Pancreas (tissue), 10 donors: ENCODE data around the gene RIPK1. TPM values are rescaled to one million over a fixed set of nuclear protein-coding genes. Genes with fewer than 3 reads are reported as not detected.

ENCODE experiments used
- ATAC-seq, 4 donors: fragments of 200-7000 bp; cut with Tn5 transposase; one replicate each; pipeline versions ENCODE4 v1.8.0 to v1.9.1; 2020; ENCODE audit warnings: mild to moderate bottlenecking in 4 of 4, moderate library complexity in 4 of 4
- DNase-seq, 6 donors: peaks; one replicate each; pipeline ENCODE4 v3.0.0-alpha.2; 2020
- FAIRE-seq: peaks from 2 replicates; lab custom pipeline; 2012; peaks lifted over from hg19 to GRCh38; lab: Jason Lieb, UNC
- H3K27ac ChIP-seq, 4 donors: fragments of 200-600 bp; sonication (generic); 1 replicate in 3 of 4; 2 replicates in 1 of 4; pipeline versions ENCODE4 v1.5.0 to v1.8.0; 2020
- H3K27me3 ChIP-seq, 4 donors: fragments of 200-600 bp; one replicate each; pipeline ENCODE4 v1.8.0; 2021
- H3K36me3 ChIP-seq, 3 donors: fragments of 200-600 bp; sonication (generic) in 1 of 3; one replicate each; pipeline versions ENCODE4 v1.5.0 to v1.8.0; 2020 to 2021
- H3K4me1 ChIP-seq, 3 donors: fragments of 200-600 bp; one replicate each; pipeline ENCODE4 v1.8.0; 2021
- H3K4me3 ChIP-seq, 4 donors: fragments of 200-600 bp; sonication (generic) in 2 of 4; one replicate each; pipeline versions ENCODE4 v1.5.0 to v1.8.0; 2020 to 2021
- H3K9me3 ChIP-seq, 4 donors: fragments of 200-600 bp; one replicate each; pipeline ENCODE4 v1.8.0; 2021
- CTCF ChIP-seq, 4 donors: fragments of 200-600 bp; sonication (generic) in 3 of 4; IDR thresholded peaks; one replicate each; pipeline versions ENCODE4 v1.5.0 to v1.8.0; 2021; ENCODE audit warnings: antibody characterized with exemption in 4 of 4
- WGBS, 2 donors: extraction: QIAGEN DNeasy Blood & Tissue Kit; methylation state at CpG; one replicate each; pipeline ENCODE4 v1.1.7; 2013; 5-methylcytosine and 5-hydroxymethylcytosine counted together
- intact Hi-C, 3 donors: fragments of 100-400 bp; cut with DNase I; formaldehyde crosslinking; loops; one replicate each; pipeline versions ENCODE4 v1.11.1 to v1.14.2; 2022
- polyA plus RNA-seq, 2 donors: library from polyadenylated mRNA; stranded (reverse); fragments of 200-250 nt; gene quantifications; one replicate each; pipeline ENCODE4 v1.2.3, GENCODE V29; 2013
- total RNA-seq, 6 donors: library from RNA; stranded (reverse); fragmentation: NEBNext Ultra II Directional in 4 of 6; extraction: Animal tissue kit (Norgen Biotek cat#: 25700) in 4 of 6; gene quantifications; one replicate each; pipeline versions ENCODE4 v1.2.1 to v1.2.4, GENCODE V29; 2021 to 2023
- donor health status: healthy with polysubstance abuse.
- donor health status: DM: no; HTN: no; CAD: no; lungs with moderate emphysema.
- donor health status: DM: no; HTN: no; CAD: no.
- donor health status: control.
- donor health status: control.
- donor health status: Bipolar disorder and iron deficiency.
- donor health status: DM: yes; HTN: yes; CAD: no.
- donor health status: DM: no; HTN: no; CAD: no.
- donor health status: DM: no; HTN: no; CAD: no.
- donor health status: DM: yes; HTN: yes; CAD: no.

The RIPK1 gene
- total and polyA plus RNA-seq, 8 donors: 9.0 to 20.5 (median 9.9) TPM

GRCh38 chr6:3140201-3140600 is 71.9 kb downstream of the RIPK1 start:
- Histone ChIP-seq H3K9me3 (no peaks in the 10 kb centered on the region), H3K36me3 (peaks cover 0 to 12% (median 0%) of the 10 kb centered on the region in 3 donors), H3K4me1 (peaks cover 34 to 49% (median 42%) of the 10 kb centered on the region in 3 donors), H3K27ac (peak overlapping the region in 2 of 4 donors; percentile 78 to 88), H3K27me3 (no peaks in the 10 kb centered on the region), H3K4me3 (no peak overlapping the region)
- 72 to 83% methylated on average over 20 of the region's 20 CpGs for WGBS, 2 donors
- no peak for ATAC-seq
- intact Hi-C loops: no loop called here
- no peak for FAIRE-seq
- TF ChIP-seq CTCF (IDR thresholded peaks at IDR 0.05): no peak
- no peak for DNase-seq

- peaks cover 20 to 32% (median 24%) of the 10 kb centered on the region in 3 donors for H3K4me1 ChIP-seq
- peaks cover 0 to 12% (median 0%) of the 10 kb centered on the region in 3 donors for H3K36me3 ChIP-seq
- no peak overlapping the region for H3K4me3 ChIP-seq
- no peak for TF ChIP-seq CTCF (IDR thresholded peaks at IDR 0.05)
- FAIRE-seq: no peak
- no peaks in the 10 kb centered on the region for H3K9me3 ChIP-seq
- no peak overlapping the region for H3K27ac ChIP-seq
- DNase-seq: no peak
- ATAC-seq: peak in 1 of 4 donors; percentile 24
- intact Hi-C loops: no loop called here
- no peaks in the 10 kb centered on the region for H3K27me3 ChIP-seq
These were observed 74.2 kb downstream of the RIPK1 start for GRCh38 chr6:3142536-3142935.

- 79 to 86% methylated on average over 6 of the region's 6 CpGs for WGBS, 2 donors
- Histone ChIP-seq H3K36me3 (peaks cover 0 to 12% (median 0%) of the 10 kb centered on the region in 3 donors), H3K4me1 (peaks cover 15 to 28% (median 18%) of the 10 kb centered on the region in 3 donors), H3K27ac (no peak overlapping the region), H3K27me3 (no peaks in the 10 kb centered on the region), H3K9me3 (no peaks in the 10 kb centered on the region), H3K4me3 (no peak overlapping the region)
- TF ChIP-seq CTCF (IDR thresholded peaks at IDR 0.05): no peak
- intact Hi-C loops: no loop called here
- no peak for ATAC-seq
- DNase-seq: no peak
- no peak for FAIRE-seq
These were observed 74.9 kb downstream of the RIPK1 start for GRCh38 chr6:3143158-3143557.

GRCh38 chr6:3144571-3144970 is 76.3 kb downstream of the RIPK1 start:
- ATAC-seq: no peak
- FAIRE-seq: no peak
- TF ChIP-seq CTCF (IDR thresholded peaks at IDR 0.05): no peak
- Histone ChIP-seq H3K27ac (no peak overlapping the region), H3K27me3 (no peaks in the 10 kb centered on the region), H3K4me1 (peaks cover 2 to 20% (median 7%) of the 10 kb centered on the region in 3 donors), H3K36me3 (peaks cover 0 to 12% (median 0%) of the 10 kb centered on the region in 3 donors), H3K9me3 (no peaks in the 10 kb centered on the region), H3K4me3 (no peak overlapping the region)
- WGBS, 2 donors: 62 to 64% methylated on average over 8 of the region's 8 CpGs
- intact Hi-C loops: no loop called here
- no peak for DNase-seq

- 37 to 47% methylated on average over 6 of the region's 6 CpGs for WGBS, 2 donors
- Histone ChIP-seq H3K4me1 (peaks cover 0 to 15% (median 0%) of the 10 kb centered on the region in 3 donors), H3K27ac (peak overlapping the region in 2 of 4 donors; percentile 12 to 19), H3K36me3 (peaks cover 0 to 10% (median 3%) of the 10 kb centered on the region in 3 donors), H3K27me3 (no peaks in the 10 kb centered on the region), H3K9me3 (no peaks in the 10 kb centered on the region), H3K4me3 (no peak overlapping the region)
- DNase-seq: peak; percentile 76 to 90 (median 85)
- FAIRE-seq: no peak
- ATAC-seq: peak; percentile 89 to 96 (median 94)
- intact Hi-C loops: no loop called here
- TF ChIP-seq CTCF (IDR thresholded peaks at IDR 0.05): no peak
These were observed 79.8 kb downstream of the RIPK1 start for GRCh38 chr6:3147914-3148757.
